Skeletal muscle tissue (tissue), 4 donors: Measurements from ENCODE around the gene ARHGAP1. TPM values are rescaled to one million over a fixed set of nuclear protein-coding genes. Genes with fewer than 3 reads are reported as not detected.
"Not testable (repeated sequence)": the region's sequence is repeated elsewhere in the genome, so short reads cannot be mapped to it uniquely, and the experiment has no call there.

Experiments
- H3K27ac ChIP-seq: one replicate; pipeline ENCODE4 v1.7.0; 2013; ENCODE audit warnings: mild to moderate bottlenecking, low read depth, low read length, inconsistent platforms
- H3K27me3 ChIP-seq, 3 donors: one replicate each; pipeline ENCODE4 v1.7.0; 2013; ENCODE audit warnings: low read length in 3 of 3; ENCODE audit not compliant: control insufficient read depth in 3 of 3, insufficient read depth in 3 of 3
- H3K36me3 ChIP-seq, 3 donors: one replicate each; pipeline ENCODE4 v1.7.0; 2013; ENCODE audit warnings: low read length in 3 of 3; ENCODE audit not compliant: control insufficient read depth in 3 of 3, insufficient read depth in 3 of 3
- H3K4me1 ChIP-seq, 3 donors: one replicate each; pipeline ENCODE4 v1.7.0; 2013; ENCODE audit warnings: low read length in 3 of 3, mild to moderate bottlenecking in 3 of 3; ENCODE audit not compliant: control insufficient read depth in 3 of 3, insufficient read depth in 3 of 3
- H3K4me3 ChIP-seq, 3 donors: one replicate each; pipeline ENCODE4 v1.7.0; 2013; ENCODE audit warnings: low read length in 3 of 3
- H3K9ac ChIP-seq, 3 donors: one replicate each; pipeline ENCODE4 v1.7.0; 2013; ENCODE audit warnings: low read length in 3 of 3, mild to moderate bottlenecking in 3 of 3, moderate library complexity in 2 of 3, low read depth in 1 of 3
- H3K9me3 ChIP-seq, 3 donors: one replicate each; pipeline ENCODE4 v1.7.0; 2013; ENCODE audit warnings: low read length in 3 of 3; ENCODE audit not compliant: control insufficient read depth in 3 of 3
- total RNA-seq: library from RNA; depleted of rRNA; stranded (reverse); fragments of >200 nt; gene quantifications from one replicate; pipeline ENCODE4 v1.2.3, GENCODE V29; 2014
- donor health status: Osteomylitis.

Gene ARHGAP1
- total RNA-seq, 1 donor from 2014 or later, result 19.8 TPM

GRCh38 chr11:46675288-46675851 lies 25.0 kb downstream of the ARHGAP1 start:
- H3K4me3 ChIP-seq, result peak overlapping the region in 2 of 3 donors; percentile 43 to 49
- H3K9me3 ChIP-seq, result no peaks in the 10 kb centered on the region
- peak overlapping the region; percentile 91 for H3K27ac ChIP-seq
- peaks cover 33 to 49% (median 37%) of the 10 kb centered on the region in 3 donors for H3K4me1 ChIP-seq
- peak overlapping the region; percentile 51 to 70 (median 60) for H3K9ac ChIP-seq
- H3K27me3 ChIP-seq, result no peaks in the 10 kb centered on the region
- peaks cover 45 to 61% (median 50%) of the 10 kb centered on the region in 3 donors for H3K36me3 ChIP-seq

- Histone ChIP-seq H3K27me3 (no peaks in the 10 kb centered on the region), H3K9me3 (no peaks in the 10 kb centered on the region), H3K4me1 (peaks cover 33 to 49% (median 37%) of the 10 kb centered on the region in 3 donors), H3K9ac (peak overlapping the region; percentile 51 to 62 (median 60)), H3K4me3 (peak overlapping the region in 2 of 3 donors; percentile 1 to 43), H3K27ac (peak overlapping the region; percentile 91), H3K36me3 (peaks cover 39 to 58% (median 47%) of the 10 kb centered on the region in 3 donors)
Observed at GRCh38 chr11:46674463-46675287, 25.7 kb downstream of the ARHGAP1 start.

DNA sequence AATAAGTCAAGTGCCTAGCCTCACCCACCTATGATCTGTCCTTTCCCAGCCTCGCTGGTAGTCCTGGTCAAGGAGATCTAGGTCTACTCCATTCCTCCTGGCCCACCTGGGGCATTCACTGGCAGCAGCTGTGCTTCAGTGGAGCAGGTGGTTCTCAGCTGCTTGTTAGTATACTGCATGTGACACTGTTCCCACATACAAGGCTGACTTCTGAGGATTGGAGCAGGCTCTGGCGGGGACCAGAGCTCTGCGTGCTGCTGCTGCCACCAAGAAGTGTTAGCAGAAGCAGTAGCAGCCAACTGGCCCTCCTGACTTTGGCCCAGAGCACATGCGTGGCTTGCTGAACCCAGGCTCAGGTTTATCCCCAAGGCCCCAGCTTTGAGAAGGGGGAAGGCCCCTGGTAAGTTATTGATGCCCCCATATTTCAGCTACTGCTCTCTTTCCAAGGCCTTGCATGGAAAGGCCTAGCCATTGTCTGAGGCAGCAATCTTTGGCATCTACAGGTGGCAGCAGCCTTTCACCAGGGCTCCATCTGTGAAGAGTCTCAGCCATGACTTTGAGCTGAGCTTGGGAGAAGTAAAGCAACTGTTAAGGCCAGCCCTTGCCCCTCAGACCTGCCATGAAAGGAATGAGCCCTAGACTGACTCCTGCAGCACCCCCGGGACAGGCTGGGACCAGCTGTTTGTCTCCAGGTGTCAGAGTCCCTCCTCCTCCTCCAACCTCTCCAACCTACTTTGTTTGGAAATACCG lies 26.5 kb downstream of the ARHGAP1 start:
- Histone ChIP-seq H3K36me3 (peaks cover 40 to 58% (median 48%) of the 10 kb centered on the region in 3 donors), H3K9me3 (no peaks in the 10 kb centered on the region), H3K27ac (peak overlapping the region; percentile 91)

GRCh38 chr11:46672381-46672839 lies 28.0 kb downstream of the ARHGAP1 start:
- peaks cover 40 to 60% (median 52%) of the 10 kb centered on the region in 3 donors for H3K36me3 ChIP-seq

More for the DNA sequence above, 26.5 kb downstream of the ARHGAP1 start:
- Histone ChIP-seq H3K9ac (peak overlapping the region in 1 of 3 donors; percentile 45), H3K4me3 (no peak overlapping the region), H3K4me1 (peaks cover 33 to 49% (median 37%) of the 10 kb centered on the region in 3 donors), H3K27me3 (no peaks in the 10 kb centered on the region)

GRCh38 chr11:46671958-46672315 lies 28.5 kb downstream of the ARHGAP1 start:
- Histone ChIP-seq H3K27ac (peak overlapping the region; percentile 31), H3K36me3 (peaks cover 40 to 59% (median 51%) of the 10 kb centered on the region in 3 donors), H3K4me1 (peaks cover 27 to 41% (median 35%) of the 10 kb centered on the region in 3 donors), H3K9me3 (no peaks in the 10 kb centered on the region), H3K4me3 (no peak overlapping the region), H3K27me3 (no peaks in the 10 kb centered on the region), H3K9ac (peak overlapping the region in 1 of 3 donors; percentile 33)

More at GRCh38 chr11:46672381-46672839, 28.0 kb downstream of the ARHGAP1 start:
- Histone ChIP-seq H3K27me3 (no peaks in the 10 kb centered on the region), H3K4me3 (no peak overlapping the region), H3K27ac (peak overlapping the region; percentile 31), H3K9ac (peak overlapping the region in 1 of 3 donors; percentile 33), H3K4me1 (peaks cover 31 to 43% (median 36%) of the 10 kb centered on the region in 3 donors), H3K9me3 (no peaks in the 10 kb centered on the region)

DNA sequence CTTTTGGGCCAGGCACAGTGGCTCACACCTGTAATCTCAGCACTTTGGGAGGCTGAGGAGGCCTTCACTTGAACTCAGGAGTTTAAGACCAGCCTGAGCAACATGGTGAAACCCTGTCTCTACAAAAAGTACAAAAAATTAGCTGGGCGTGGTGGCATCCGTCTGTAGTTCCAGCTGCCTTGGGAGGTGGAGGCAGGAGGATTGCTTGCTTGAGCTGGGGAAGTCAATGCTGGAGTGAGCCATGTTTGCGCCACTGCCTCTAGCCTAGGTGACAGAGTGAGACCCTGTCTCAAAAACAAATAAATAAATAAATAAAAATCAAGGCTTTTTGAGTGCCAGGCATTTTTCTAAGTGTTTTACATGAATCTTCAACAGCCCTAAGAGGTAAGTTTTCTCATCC lies 29.9 kb downstream of the ARHGAP1 start:
- not testable (repeated sequence) for H3K27ac ChIP-seq, H3K27me3 ChIP-seq, H3K9ac ChIP-seq, H3K4me3 ChIP-seq, H3K9me3 ChIP-seq
- Histone ChIP-seq H3K36me3 (peaks cover 40 to 67% (median 60%) of the 10 kb centered on the region in 3 donors), H3K4me1 (peaks cover 18 to 29% (median 21%) of the 10 kb centered on the region in 3 donors)

GRCh38 chr11:46669711-46670139 lies 30.7 kb downstream of the ARHGAP1 start:
- Histone ChIP-seq H3K36me3 (peaks cover 48 to 74% (median 67%) of the 10 kb centered on the region in 3 donors), H3K4me1 (peaks cover 12 to 24% (median 13%) of the 10 kb centered on the region in 3 donors), H3K9me3 (no peaks in the 10 kb centered on the region), H3K9ac (no peak overlapping the region), H3K4me3 (no peak overlapping the region), H3K27me3 (no peaks in the 10 kb centered on the region), H3K27ac (no peak overlapping the region)

- Histone ChIP-seq H3K4me3 (no peak overlapping the region), H3K9ac (no peak overlapping the region), H3K9me3 (no peaks in the 10 kb centered on the region), H3K27me3 (no peaks in the 10 kb centered on the region), H3K4me1 (peaks cover 3 to 16% (median 5%) of the 10 kb centered on the region in 3 donors), H3K36me3 (peaks cover 54 to 78% (median 76%) of the 10 kb centered on the region in 3 donors), H3K27ac (no peak overlapping the region)
Observed at GRCh38 chr11:46668480-46669085, 31.8 kb downstream of the ARHGAP1 start.

- H3K4me3 ChIP-seq, result no peak overlapping the region
- H3K36me3 ChIP-seq, result peaks cover 48 to 76% (median 72%) of the 10 kb centered on the region in 3 donors
- no peaks in the 10 kb centered on the region for H3K9me3 ChIP-seq
- H3K9ac ChIP-seq, result peak overlapping the region in 1 of 3 donors; percentile 18
- H3K27ac ChIP-seq, result peak overlapping the region; percentile 63
- peaks cover 3 to 12% (median 5%) of the 10 kb centered on the region in 3 donors for H3K4me1 ChIP-seq
- no peaks in the 10 kb centered on the region for H3K27me3 ChIP-seq
Observed at GRCh38 chr11:46667043-46667481, 33.4 kb downstream of the ARHGAP1 start.
